ENCODE measurements around the gene IDI1.

The IDI1 gene

DNA sequence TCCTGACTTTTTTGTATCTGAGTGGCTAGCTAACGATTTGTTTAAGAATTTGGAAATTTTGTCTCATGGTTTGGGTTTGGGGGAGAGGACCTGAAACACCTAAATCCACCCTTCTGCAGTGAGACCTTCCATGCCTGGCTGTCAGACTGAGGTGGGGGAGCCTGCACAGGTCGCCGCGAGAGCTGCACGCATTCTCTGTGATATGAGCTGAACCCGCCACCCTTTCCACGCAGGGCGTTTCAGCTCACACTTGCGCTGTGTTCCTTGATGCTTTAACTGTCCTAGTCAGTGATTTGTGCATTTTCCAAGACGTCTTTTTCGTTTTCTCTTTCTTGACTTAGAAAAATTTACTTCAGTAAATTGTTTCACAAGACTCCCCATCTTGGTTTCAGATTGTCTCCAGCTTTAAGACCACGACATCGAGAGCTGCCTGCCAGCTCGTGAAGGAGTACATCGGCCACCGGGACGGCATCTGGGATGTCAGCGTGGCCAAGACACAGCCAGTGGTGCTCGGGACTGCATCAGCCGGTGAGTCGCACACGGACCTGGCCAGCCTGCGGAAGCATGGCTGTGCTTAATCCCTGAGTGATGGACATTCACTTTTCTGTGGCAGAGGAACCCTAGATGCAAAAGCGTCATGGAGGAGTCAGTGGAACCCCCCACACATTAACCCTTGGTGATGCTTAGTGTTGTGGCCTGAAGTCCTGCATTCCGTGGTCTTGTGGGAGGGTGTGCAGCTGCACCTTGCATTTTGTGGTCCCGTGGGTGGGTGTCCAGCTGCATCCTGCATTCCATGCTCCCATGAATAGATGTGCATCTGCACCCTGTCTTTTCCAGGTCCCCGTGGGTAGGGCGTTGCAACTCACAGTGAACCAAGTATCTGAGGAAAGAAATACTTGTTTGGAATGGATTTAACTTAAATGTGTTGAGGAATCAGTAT lies 35.4 kb upstream of the IDI1 start:
- Histone ChIP-seq H3K27ac (ENCODE audit: low read depth, low read length) (no peak overlapping the region), H3K9ac (ENCODE audit: low read length) (no peak overlapping the region), H2AK5ac (ENCODE audit: low read length) (no peak overlapping the region), H4K8ac (ENCODE audit: low read depth, low read length) (no peak overlapping the region), H2BK15ac (replicated peaks; ENCODE audit: low read depth) (no peak overlapping the region), H3K36me3 (ENCODE audit: control insufficient read depth, insufficient read depth, low read length) (peaks cover 10% of the 10 kb centered on the region), H2BK5ac (ENCODE audit: low read length) (no peak overlapping the region), H3K4me1 (ENCODE audit: control insufficient read depth, low read depth, low read length) (no peaks in the 10 kb centered on the region), H3K56ac (ENCODE audit: low read length) (no peak overlapping the region), H3K79me2 (ENCODE audit: control insufficient read depth, insufficient read depth, low read length) (no peaks in the 10 kb centered on the region), H3K4me2 (ENCODE audit: low read length) (no peak overlapping the region), H3K23ac (ENCODE audit: low read length) (no peak overlapping the region), H2BK120ac (ENCODE audit: low read depth, low read length) (no peak overlapping the region), H3K4ac (ENCODE audit: low read depth, low read length) (no peak overlapping the region), H3K79me1 (ENCODE audit: low read length) (no peaks in the 10 kb centered on the region), H3K18ac (ENCODE audit: low read length) (no peak overlapping the region), H4K5ac (ENCODE audit: low read length) (no peak overlapping the region), H3K27me3 (ENCODE audit: insufficient read depth, low read length, poor library complexity) (no peaks in the 10 kb centered on the region), H3K4me3 (ENCODE audit: low read length) (no peak overlapping the region)
- WGBS (ENCODE audit: extremely low coverage, insufficient coverage, low lambda C conversion rate) = no CpG with 5 or more reads among the region's 28 CpGs
- no peak for DNase-seq

- H3K4me1 ChIP-seq (ENCODE audit: control insufficient read depth, low read depth, low read length) = no peaks in the 10 kb centered on the region
- no peak overlapping the region for H3K18ac ChIP-seq (ENCODE audit: low read length)
- no peak overlapping the region for H4K8ac ChIP-seq (ENCODE audit: low read depth, low read length)
- H3K27ac ChIP-seq (ENCODE audit: low read depth, low read length) = no peak overlapping the region
- peaks cover 10% of the 10 kb centered on the region for H3K36me3 ChIP-seq (ENCODE audit: control insufficient read depth, insufficient read depth, low read length)
- no peaks in the 10 kb centered on the region for H3K79me2 ChIP-seq (ENCODE audit: control insufficient read depth, insufficient read depth, low read length)
- no peak overlapping the region for H3K56ac ChIP-seq (ENCODE audit: low read length)
- H3K4ac ChIP-seq (ENCODE audit: low read depth, low read length) = no peak overlapping the region
- H3K4me2 ChIP-seq (ENCODE audit: low read length) = no peak overlapping the region
- H4K5ac ChIP-seq (ENCODE audit: low read length) = no peak overlapping the region
- no peaks in the 10 kb centered on the region for H3K27me3 ChIP-seq (ENCODE audit: insufficient read depth, low read length, poor library complexity)
- H3K4me3 ChIP-seq (ENCODE audit: low read length) = no peak overlapping the region
- H3K9ac ChIP-seq (ENCODE audit: low read length) = no peak overlapping the region
- DNase-seq = no peak
- no peaks in the 10 kb centered on the region for H3K79me1 ChIP-seq (ENCODE audit: low read length)
- no peak overlapping the region for H2BK5ac ChIP-seq (ENCODE audit: low read length)
- no peak overlapping the region for H2AK5ac ChIP-seq (ENCODE audit: low read length)
- H3K23ac ChIP-seq (ENCODE audit: low read length) = no peak overlapping the region
- no peak overlapping the region for H2BK15ac ChIP-seq (replicated peaks; ENCODE audit: low read depth)
- no peak overlapping the region for H2BK120ac ChIP-seq (ENCODE audit: low read depth, low read length)
- no CpG with 5 or more reads among the region's 17 CpGs for WGBS (ENCODE audit: extremely low coverage, insufficient coverage, low lambda C conversion rate)
Observed at GRCh38 chr10:1083581-1083980, 34.7 kb upstream of the IDI1 start.

- no peak overlapping the region for H2BK15ac ChIP-seq (replicated peaks; ENCODE audit: low read depth)
- H3K4me3 ChIP-seq (ENCODE audit: low read length) = no peak overlapping the region
- no peak overlapping the region for H2BK5ac ChIP-seq (ENCODE audit: low read length)
- H3K36me3 ChIP-seq (ENCODE audit: control insufficient read depth, insufficient read depth, low read length) = peaks cover 2% of the 10 kb centered on the region
- H3K4me1 ChIP-seq (ENCODE audit: control insufficient read depth, low read depth, low read length) = no peaks in the 10 kb centered on the region
- H3K4me2 ChIP-seq (ENCODE audit: low read length) = no peak overlapping the region
- no peak for DNase-seq
- no peak overlapping the region for H3K9ac ChIP-seq (ENCODE audit: low read length)
- no peak overlapping the region for H3K4ac ChIP-seq (ENCODE audit: low read depth, low read length)
- H3K56ac ChIP-seq (ENCODE audit: low read length) = no peak overlapping the region
- no peaks in the 10 kb centered on the region for H3K79me2 ChIP-seq (ENCODE audit: control insufficient read depth, insufficient read depth, low read length)
- no peak overlapping the region for H4K8ac ChIP-seq (ENCODE audit: low read depth, low read length)
- H3K27me3 ChIP-seq (ENCODE audit: insufficient read depth, low read length, poor library complexity) = no peaks in the 10 kb centered on the region
- H2BK120ac ChIP-seq (ENCODE audit: low read depth, low read length) = no peak overlapping the region
- no peak overlapping the region for H2AK5ac ChIP-seq (ENCODE audit: low read length)
- no peaks in the 10 kb centered on the region for H3K79me1 ChIP-seq (ENCODE audit: low read length)
- no peak overlapping the region for H3K23ac ChIP-seq (ENCODE audit: low read length)
- H4K5ac ChIP-seq (ENCODE audit: low read length) = no peak overlapping the region
- H3K18ac ChIP-seq (ENCODE audit: low read length) = no peak overlapping the region
- H3K27ac ChIP-seq (ENCODE audit: low read depth, low read length) = no peak overlapping the region
Observed at GRCh38 chr10:1078668-1079067, 29.7 kb upstream of the IDI1 start.

DNA sequence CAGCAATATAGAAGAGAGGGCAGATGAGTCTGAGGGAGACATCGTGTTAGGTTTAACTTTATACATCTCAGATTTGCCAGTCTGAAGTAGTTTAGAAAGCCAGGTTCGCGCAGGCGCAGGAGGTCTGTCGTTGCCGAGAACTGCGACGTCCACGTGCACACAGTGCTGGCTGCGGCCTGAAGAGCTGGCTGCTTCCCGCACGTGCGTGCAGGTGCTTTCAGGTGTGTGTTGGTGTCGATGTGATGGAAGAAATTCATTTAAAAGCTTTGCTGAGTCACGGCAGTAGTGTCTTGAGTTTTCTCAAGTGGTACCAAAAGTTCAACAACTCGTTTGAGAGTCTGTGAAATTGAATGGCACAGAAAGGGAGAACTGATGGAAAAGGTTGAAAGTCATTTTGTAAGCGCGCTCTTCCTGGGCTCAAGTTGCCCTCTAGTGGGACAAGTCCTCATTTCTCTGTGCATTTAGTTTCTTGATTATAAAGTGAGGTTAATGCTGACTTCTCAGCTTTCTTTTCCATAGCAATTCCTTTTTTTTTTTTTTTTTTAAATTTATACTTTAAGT lies 25.9 kb upstream of the IDI1 start:
- H3K18ac ChIP-seq (ENCODE audit: low read length) = no peak overlapping the region
- H2BK5ac ChIP-seq (ENCODE audit: low read length) = no peak overlapping the region
- H3K4me3 ChIP-seq (ENCODE audit: low read length) = no peak overlapping the region
- H3K9ac ChIP-seq (ENCODE audit: low read length) = no peak overlapping the region
- H3K4me1 ChIP-seq (ENCODE audit: control insufficient read depth, low read depth, low read length) = no peaks in the 10 kb centered on the region
- no CpG with 5 or more reads among the region's 18 CpGs for WGBS (ENCODE audit: extremely low coverage, insufficient coverage, low lambda C conversion rate)
- no peak overlapping the region for H3K4ac ChIP-seq (ENCODE audit: low read depth, low read length)
- no peaks in the 10 kb centered on the region for H3K79me1 ChIP-seq (ENCODE audit: low read length)
- no peak overlapping the region for H4K5ac ChIP-seq (ENCODE audit: low read length)
- no peak overlapping the region for H2BK15ac ChIP-seq (replicated peaks; ENCODE audit: low read depth)
- no peak overlapping the region for H3K4me2 ChIP-seq (ENCODE audit: low read length)
- H2BK120ac ChIP-seq (ENCODE audit: low read depth, low read length) = no peak overlapping the region
- no peak overlapping the region for H3K23ac ChIP-seq (ENCODE audit: low read length)
- H3K36me3 ChIP-seq (ENCODE audit: control insufficient read depth, insufficient read depth, low read length) = no peaks in the 10 kb centered on the region
- no peaks in the 10 kb centered on the region for H3K27me3 ChIP-seq (ENCODE audit: insufficient read depth, low read length, poor library complexity)
- H2AK5ac ChIP-seq (ENCODE audit: low read length) = no peak overlapping the region
- H3K79me2 ChIP-seq (ENCODE audit: control insufficient read depth, insufficient read depth, low read length) = no peaks in the 10 kb centered on the region
- H3K56ac ChIP-seq (ENCODE audit: low read length) = no peak overlapping the region
- H4K8ac ChIP-seq (ENCODE audit: low read depth, low read length) = no peak overlapping the region
- DNase-seq = peak; percentile 30
- H3K27ac ChIP-seq (ENCODE audit: low read depth, low read length) = no peak overlapping the region

GRCh38 chr10:1074052-1074747 lies 25.3 kb upstream of the IDI1 start:
- WGBS (ENCODE audit: extremely low coverage, insufficient coverage, low lambda C conversion rate) = no CpG with 5 or more reads among the region's 24 CpGs
- H3K4me2 ChIP-seq (ENCODE audit: low read length) = no peak overlapping the region

More at GRCh38 chr10:1074052-1074747, 25.3 kb upstream of the IDI1 start:
- Histone ChIP-seq H2BK120ac (ENCODE audit: low read depth, low read length) (no peak overlapping the region), H3K23ac (ENCODE audit: low read length) (no peak overlapping the region), H3K27me3 (ENCODE audit: insufficient read depth, low read length, poor library complexity) (no peaks in the 10 kb centered on the region), H3K4me1 (ENCODE audit: control insufficient read depth, low read depth, low read length) (no peaks in the 10 kb centered on the region), H4K8ac (ENCODE audit: low read depth, low read length) (no peak overlapping the region), H4K5ac (ENCODE audit: low read length) (no peak overlapping the region), H3K56ac (ENCODE audit: low read length) (no peak overlapping the region), H3K4ac (ENCODE audit: low read depth, low read length) (no peak overlapping the region), H3K4me3 (ENCODE audit: low read length) (no peak overlapping the region), H3K79me2 (ENCODE audit: control insufficient read depth, insufficient read depth, low read length) (no peaks in the 10 kb centered on the region), H2BK15ac (replicated peaks; ENCODE audit: low read depth) (no peak overlapping the region), H3K79me1 (ENCODE audit: low read length) (no peaks in the 10 kb centered on the region), H3K27ac (ENCODE audit: low read depth, low read length) (no peak overlapping the region), H2AK5ac (ENCODE audit: low read length) (no peak overlapping the region), H2BK5ac (ENCODE audit: low read length) (no peak overlapping the region), H3K18ac (ENCODE audit: low read length) (no peak overlapping the region), H3K36me3 (ENCODE audit: control insufficient read depth, insufficient read depth, low read length) (no peaks in the 10 kb centered on the region), H3K9ac (ENCODE audit: low read length) (no peak overlapping the region)
- DNase-seq = peak; percentile 38
